HCT116 (cell line): ENCODE data around the gene FPR2. TPM values are rescaled to one million over a fixed set of nuclear protein-coding genes. Genes with fewer than 3 reads are reported as not detected.

Source experiments
- ATAC-seq: fragments of 200-7000 bp; cut with Tn5 transposase; 2 replicates; pipeline ENCODE4 v1.9.1; 2020; ENCODE audit warnings: mild to moderate bottlenecking, moderate library complexity
- BruUV-seq: library from RNA; stranded (reverse); fragments of 400-500 nt; replicated peaks from 2 replicates; lab custom pipeline; 2021; lab: Mats Ljungman, UMichigan
- CTCF ChIA-PET: fragments of 300-600 bp; sonication (Branson Sonifier 250); formaldehyde crosslinking; loops from one replicate; lab custom pipeline; 2021; ENCODE audit warnings: antibody characterized with exemption; lab: Charles Lee
- POLR2A ChIA-PET: fragments of 300-600, 350-600 bp; sonication (Branson Sonifier 250); formaldehyde crosslinking; loops from one replicate; lab custom pipeline; 2021; ENCODE audit warnings: antibody characterized with exemption; lab: Charles Lee
- RAD21 ChIA-PET, 2 experiments: fragments of 300-600 bp; sonication (Branson Sonifier 250); formaldehyde crosslinking; loops; one replicate each; lab custom pipeline; 2023; ENCODE audit warnings: low total read pairs in 2 of 2; ENCODE audit not compliant: uncharacterized antibody in 2 of 2, unreplicated experiment in 2 of 2, low non-redundant PET in 1 of 2; lab: Charles Lee
- DNase-seq: peaks from one replicate; pipeline ENCODE4 v3.0.0-alpha.2; 2010; ENCODE audit warnings: low read depth, low spot score
- H2AFZ ChIP-seq: fragments of 200-600 bp; shearing (Covaris generic), sonication (generic); 2 replicates; pipeline ENCODE4 v1.6.1; 2017; ENCODE audit warnings: low read depth, mixed run types, mixed read lengths, antibody characterized with exemption, low read length; ENCODE audit not compliant: poor library complexity, severe bottlenecking
- H3K27ac ChIP-seq: 2 replicates; pipeline ENCODE4 v1.5.1; 2012; ENCODE audit warnings: low read depth, low read length
- H3K27me3 ChIP-seq: fragments of 200-600 bp; sonication (generic); 2 replicates; pipeline ENCODE4 v1.6.1; 2016; ENCODE audit warnings: mixed run types, low read length, mixed read lengths; ENCODE audit not compliant: insufficient read depth
- H3K36me3 ChIP-seq, 2 experiments: fragments of 200-500 bp in 1 of 2; fragments of 200-600 bp in 1 of 2; sonication (Bioruptor generic) in 1 of 2; sonication (generic) in 1 of 2; 2 replicates each; pipeline versions ENCODE4 v1.5.1 to v1.6.1; 2014 to 2016; ENCODE audit warnings: low read length in 2 of 2, inconsistent platforms in 1 of 2, mixed read lengths in 1 of 2, mixed run types in 1 of 2; ENCODE audit not compliant: insufficient read depth in 2 of 2, control insufficient read depth in 1 of 2
- H3K4me1 ChIP-seq, 2 experiments: fragments of 200-600 bp in 1 of 2; sonication (generic) in 1 of 2; 2 replicates each; pipeline versions ENCODE4 v1.5.1 to v1.6.1; 2012 to 2017; ENCODE audit warnings: low read length in 2 of 2, inconsistent platforms in 1 of 2, mild to moderate bottlenecking in 1 of 2, mixed read lengths in 1 of 2, mixed run types in 1 of 2, moderate library complexity in 1 of 2; ENCODE audit not compliant: insufficient read depth in 2 of 2, control insufficient read depth in 1 of 2
- H3K4me2 ChIP-seq: fragments of 200-600 bp; sonication (generic); 2 replicates; pipeline ENCODE4 v1.6.1; 2017; ENCODE audit warnings: mixed run types, low read length, mixed read lengths
- H3K4me3 ChIP-seq, 2 experiments: fragments of 200-600 bp in 1 of 2; sonication (generic) in 1 of 2; replicated peaks in 1 of 2; 2 replicates each; pipeline ENCODE4 v1.5.1; 2011 to 2016; ENCODE audit warnings: low read length in 2 of 2, control low read depth in 1 of 2, low read depth in 1 of 2, mild to moderate bottlenecking in 1 of 2, mixed read lengths in 1 of 2, mixed run types in 1 of 2
- H3K79me2 ChIP-seq: fragments of 200-600 bp; sonication (generic); 2 replicates; pipeline ENCODE4 v1.6.1; 2017; ENCODE audit warnings: mild to moderate bottlenecking, mixed run types, low read length, moderate library complexity, mixed read lengths; ENCODE audit not compliant: insufficient read depth
- H3K9ac ChIP-seq: fragments of 200-600 bp; sonication (generic); 2 replicates; pipeline ENCODE4 v1.6.1; 2016; ENCODE audit warnings: low read length, mixed read lengths
- H3K9me2 ChIP-seq: fragments of 200-600 bp; sonication (generic), shearing (Covaris generic); 2 replicates; pipeline ENCODE4 v1.6.1; 2017; ENCODE audit warnings: mixed run types, mild to moderate bottlenecking, moderate library complexity; ENCODE audit not compliant: insufficient read depth
- H3K9me3 ChIP-seq, 2 experiments: fragments of 200-500 bp in 1 of 2; fragments of 200-600 bp in 1 of 2; sonication (Bioruptor generic) in 1 of 2; sonication (generic) in 1 of 2; 2 replicates each; pipeline ENCODE4 v1.6.1; 2014 to 2017; ENCODE audit warnings: low read length in 2 of 2, mixed read lengths in 2 of 2, inconsistent platforms in 1 of 2, low read depth in 1 of 2, mild to moderate bottlenecking in 1 of 2, mixed run types in 1 of 2, moderate library complexity in 1 of 2; ENCODE audit not compliant: control insufficient read depth in 1 of 2, insufficient read depth in 1 of 2
- H4K20me1 ChIP-seq: fragments of 200-600 bp; sonication (generic), shearing (Covaris generic); 2 replicates; pipeline ENCODE4 v1.6.1; 2017; ENCODE audit warnings: mixed run types, mild to moderate bottlenecking, moderate library complexity; ENCODE audit not compliant: insufficient read depth
- CBX3 ChIP-seq: IDR thresholded peaks from 2 replicates; pipeline ENCODE4 v1.6.1; 2012; ENCODE audit warnings: low read depth
- CEBPB ChIP-seq: IDR thresholded peaks from 2 replicates; pipeline ENCODE4 v1.6.1; 2012; ENCODE audit warnings: low read depth
- EGR1 ChIP-seq: IDR thresholded peaks from 2 replicates; pipeline ENCODE4 v1.6.1; 2012; ENCODE audit warnings: low read depth
- ELF1 ChIP-seq: IDR thresholded peaks from 2 replicates; pipeline ENCODE4 v1.6.1; 2012; ENCODE audit warnings: low read depth, borderline replicate concordance
- EZH2 ChIP-seq: fragments of 200-600 bp; sonication (generic); IDR thresholded peaks from 2 replicates; pipeline ENCODE4 v1.6.1; 2017; ENCODE audit warnings: antibody characterized with exemption, mixed run types
- EZH2phosphoT487 ChIP-seq: fragments of 200-600 bp; IDR thresholded peaks from 2 replicates; pipeline ENCODE4 v1.6.1; 2018; ENCODE audit warnings: antibody characterized with exemption, borderline replicate concordance
- FOSL1 ChIP-seq: IDR thresholded peaks from 2 replicates; pipeline ENCODE4 v1.6.1; 2012; ENCODE audit warnings: low read depth
- JUND ChIP-seq: IDR thresholded peaks from 2 replicates; pipeline ENCODE4 v1.6.1; 2012
- MAX ChIP-seq: IDR thresholded peaks from 2 replicates; pipeline ENCODE4 v1.6.1; 2012
- POLR2A ChIP-seq: IDR thresholded peaks from 2 replicates; pipeline ENCODE4 v1.7.0; 2011; ENCODE audit warnings: borderline replicate concordance; ENCODE audit not compliant: insufficient read depth, insufficient read length; ENCODE audit errors: extremely low read depth
- RAD21 ChIP-seq: IDR thresholded peaks from 2 replicates; pipeline ENCODE4 v1.6.1; 2012; ENCODE audit warnings: low read depth, mild to moderate bottlenecking
- SP1 ChIP-seq: IDR thresholded peaks from 2 replicates; pipeline ENCODE4 v1.6.1; 2012; ENCODE audit warnings: low read depth
- SRF ChIP-seq: IDR thresholded peaks from 2 replicates; pipeline ENCODE4 v1.6.1; 2012; ENCODE audit warnings: low read depth
- TCF7L2 ChIP-seq: IDR thresholded peaks from 2 replicates; pipeline ENCODE4 v1.7.0; 2011; ENCODE audit warnings: borderline replicate concordance, inconsistent platforms; ENCODE audit not compliant: insufficient read depth, insufficient read length; ENCODE audit errors: extremely low read depth
- ZFX ChIP-seq: fragments of 450-650 bp; IDR thresholded peaks from 2 replicates; pipeline ENCODE4 v1.6.1; 2017
- ZNF274 ChIP-seq: fragments of 200-500 bp; sonication (Bioruptor generic); IDR thresholded peaks from 2 replicates; pipeline ENCODE4 v1.6.1; 2014; ENCODE audit warnings: mild to moderate bottlenecking, low read depth, low read length, inconsistent platforms
- intact Hi-C: fragments of 100-400 bp; cut with micrococcal nuclease; formaldehyde crosslinking; loops from 2 replicates; pipeline ENCODE4 v1.10.0; 2022
- total RNA-seq: library from RNA; stranded (reverse); gene quantifications from one replicate; pipeline ENCODE4 v1.2.1, GENCODE V29; 2021; ENCODE audit not compliant: unreplicated experiment

The FPR2 gene
- total RNA-seq, 1 experiment from 2014 or later: not detected

- intact Hi-C loops: no loop called here
- Histone ChIP-seq H3K36me3 (no peaks in the 10 kb centered on the region), H3K4me2 (no peak overlapping the region), H4K20me1 (no peaks in the 10 kb centered on the region), H3K9ac (no peak overlapping the region), H3K27me3 (no peaks in the 10 kb centered on the region), H3K4me1 (no peaks in the 10 kb centered on the region), H2AFZ (no peak overlapping the region), H3K27ac (no peak overlapping the region), H3K4me3 (no peak overlapping the region), H3K79me2 (no peaks in the 10 kb centered on the region), H3K9me3 (no peaks in the 10 kb centered on the region), H3K9me2 (no peaks in the 10 kb centered on the region)
- ChIA-PET POLR2A (interaction anchor here (1.1 kb wide), 1 partner anchor 10 kb away, joined by 4 read pairs; the partner anchor contains the start of gene FPR1), RAD21 (no interaction called here), CTCF (interaction anchor here (1.4 kb wide), 1 partner anchor 16 kb away, joined by 5 read pairs; no protein-coding TSS in a partner anchor)
- DNase-seq (no peak), ATAC-seq (no peak)
- BruUV-seq: no TSS peak
- TF ChIP-seq JUND (no peak), ZNF274 (no peak), CBX3 (no peak), ELF1 (no peak), RAD21 (no peak), EZH2 (no peak), SP1 (no peak), POLR2A (no peak), SRF (no peak), ZFX (no peak), EGR1 (no peak), MAX (no peak), CEBPB (no peak), EZH2phosphoT487 (no peak), FOSL1 (no peak), TCF7L2 (no peak)
These were observed 716 bp downstream of the FPR2 start for GRCh38 chr19:51761696-51762095.
